ENCODE results near the gene KRTAP20-2. TPM values are rescaled to one million over a fixed set of nuclear protein-coding genes. Genes with fewer than 3 reads are reported as not detected.

Gene KRTAP20-2
- total RNA-seq, 1 donor from 2014 or later: not detected

GRCh38 chr21:30638686-30639085, 3.7 kb downstream of the KRTAP20-2 start:
- TF ChIP-seq CTCF (IDR thresholded peaks at IDR 0.05; ENCODE audit: unreplicated experiment): no peak
- no peaks in the 10 kb centered on the region for H3K4me1 Mint-ChIP-seq
- no peak overlapping the region for H3K27ac Mint-ChIP-seq
- no peaks in the 10 kb centered on the region for H3K27me3 Mint-ChIP-seq (ENCODE audit: low read depth)
- no peak overlapping the region for H3K4me3 Mint-ChIP-seq
- H3K9me3 Mint-ChIP-seq: peaks cover 52% of the 10 kb centered on the region
- no peaks in the 10 kb centered on the region for H3K36me3 Mint-ChIP-seq
- no peak for DNase-seq (ENCODE audit: low spot score in 2 of 2, unreplicated experiment in 2 of 2)

GRCh38 chr21:30642564-30642963, 7.6 kb downstream of the KRTAP20-2 start, which contains the start of gene KRTAP20-3:
KRTAP20-3 (plus strand) TSS chr21:30642864.
- no peak within 1 kb of the TSS for H3K27ac Mint-ChIP-seq
- peaks cover 64% of the 10 kb centered on the region for H3K9me3 Mint-ChIP-seq
- no peaks in the 10 kb centered on the region for H3K4me1 Mint-ChIP-seq
- H3K4me3 Mint-ChIP-seq: no peak within 1 kb of the TSS
- no peaks in the 10 kb centered on the region for H3K27me3 Mint-ChIP-seq (ENCODE audit: low read depth)
- no peak for TF ChIP-seq CTCF (IDR thresholded peaks at IDR 0.05; ENCODE audit: unreplicated experiment)
- no peaks in the 10 kb centered on the region for H3K36me3 Mint-ChIP-seq
- DNase-seq (ENCODE audit: low spot score in 2 of 2, unreplicated experiment in 2 of 2): no peak

GRCh38 chr21:30646904-30647414, 12.0 kb downstream of the KRTAP20-2 start:
- Mint-ChIP-seq H3K4me1 (no peaks in the 10 kb centered on the region), H3K9me3 (peaks cover 68% of the 10 kb centered on the region), H3K4me3 (no peak overlapping the region), H3K27me3 (ENCODE audit: low read depth) (peaks cover 3% of the 10 kb centered on the region), H3K36me3 (no peaks in the 10 kb centered on the region), H3K27ac (no peak overlapping the region)
- no peak for DNase-seq (ENCODE audit: low spot score in 2 of 2, unreplicated experiment in 2 of 2)
- TF ChIP-seq CTCF (IDR thresholded peaks at IDR 0.05; ENCODE audit: unreplicated experiment): no peak

- Mint-ChIP-seq H3K27me3 (ENCODE audit: low read depth) (peaks cover 3% of the 10 kb centered on the region), H3K9me3 (peaks cover 57% of the 10 kb centered on the region), H3K36me3 (no peaks in the 10 kb centered on the region), H3K4me1 (no peaks in the 10 kb centered on the region), H3K27ac (no peak overlapping the region), H3K4me3 (no peak overlapping the region)
- TF ChIP-seq CTCF (IDR thresholded peaks at IDR 0.05; ENCODE audit: unreplicated experiment): no peak
- no peak for DNase-seq (ENCODE audit: low spot score in 2 of 2, unreplicated experiment in 2 of 2)
Observed at GRCh38 chr21:30652891-30653290, 17.9 kb downstream of the KRTAP20-2 start.

- H3K36me3 Mint-ChIP-seq: no peaks in the 10 kb centered on the region
- peaks cover 65% of the 10 kb centered on the region for H3K9me3 Mint-ChIP-seq
- no peak overlapping the region for H3K4me3 Mint-ChIP-seq
- H3K4me1 Mint-ChIP-seq: no peaks in the 10 kb centered on the region
- no peak for TF ChIP-seq CTCF (IDR thresholded peaks at IDR 0.05; ENCODE audit: unreplicated experiment)
- no peak overlapping the region for H3K27ac Mint-ChIP-seq
- no peak for DNase-seq (ENCODE audit: low spot score in 2 of 2, unreplicated experiment in 2 of 2)
- no peaks in the 10 kb centered on the region for H3K27me3 Mint-ChIP-seq (ENCODE audit: low read depth)
Observed at GRCh38 chr21:30668776-30669175, 33.8 kb downstream of the KRTAP20-2 start.
